HG03135 (cell line): Measurements from ENCODE around the gene ADGRG6.

Experiments used
- ATAC-seq: cut with Tn5 transposase; IDR thresholded peaks from one replicate; pipeline ENCODE4 v1.9.1; 2021; ENCODE audit warnings: mild to moderate bottlenecking, moderate library complexity; ENCODE audit not compliant: unreplicated experiment

Gene ADGRG6

GRCh38 chr6:142290851-142291250 lies 11.0 kb upstream of the ADGRG6 start:
- no peak for ATAC-seq

DNA sequence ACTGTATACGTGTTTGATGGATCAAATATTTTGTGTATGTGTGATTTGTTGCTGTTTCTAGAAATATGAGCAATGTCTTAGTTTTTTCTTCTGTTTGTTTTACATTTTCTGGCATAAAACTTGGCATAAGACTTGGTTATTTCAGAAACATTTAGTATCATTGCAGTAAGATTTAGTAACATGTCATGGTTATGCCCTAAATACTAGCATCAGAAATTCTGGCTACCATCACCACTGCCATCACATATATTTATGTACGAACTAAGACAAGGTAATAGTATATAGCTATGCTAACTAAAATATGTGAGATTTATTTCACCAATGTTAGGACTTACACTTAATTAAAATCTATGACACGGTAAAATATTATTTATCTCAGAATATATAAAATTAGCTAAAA lies 10.3 kb upstream of the ADGRG6 start:
- no peak for ATAC-seq

GRCh38 chr6:142292166-142292924 lies 9.5 kb upstream of the ADGRG6 start:
- ATAC-seq, result no peak

GRCh38 chr6:142293121-142293520 lies 8.7 kb upstream of the ADGRG6 start:
- no peak for ATAC-seq

- no peak for ATAC-seq
Measured at GRCh38 chr6:142294679-142295078, 7.1 kb upstream of the ADGRG6 start.

GRCh38 chr6:142296975-142297604 lies 4.7 kb upstream of the ADGRG6 start:
- ATAC-seq, result no peak

- ATAC-seq, result no peak
Measured at GRCh38 chr6:142297605-142297995, 4.2 kb upstream of the ADGRG6 start.

DNA sequence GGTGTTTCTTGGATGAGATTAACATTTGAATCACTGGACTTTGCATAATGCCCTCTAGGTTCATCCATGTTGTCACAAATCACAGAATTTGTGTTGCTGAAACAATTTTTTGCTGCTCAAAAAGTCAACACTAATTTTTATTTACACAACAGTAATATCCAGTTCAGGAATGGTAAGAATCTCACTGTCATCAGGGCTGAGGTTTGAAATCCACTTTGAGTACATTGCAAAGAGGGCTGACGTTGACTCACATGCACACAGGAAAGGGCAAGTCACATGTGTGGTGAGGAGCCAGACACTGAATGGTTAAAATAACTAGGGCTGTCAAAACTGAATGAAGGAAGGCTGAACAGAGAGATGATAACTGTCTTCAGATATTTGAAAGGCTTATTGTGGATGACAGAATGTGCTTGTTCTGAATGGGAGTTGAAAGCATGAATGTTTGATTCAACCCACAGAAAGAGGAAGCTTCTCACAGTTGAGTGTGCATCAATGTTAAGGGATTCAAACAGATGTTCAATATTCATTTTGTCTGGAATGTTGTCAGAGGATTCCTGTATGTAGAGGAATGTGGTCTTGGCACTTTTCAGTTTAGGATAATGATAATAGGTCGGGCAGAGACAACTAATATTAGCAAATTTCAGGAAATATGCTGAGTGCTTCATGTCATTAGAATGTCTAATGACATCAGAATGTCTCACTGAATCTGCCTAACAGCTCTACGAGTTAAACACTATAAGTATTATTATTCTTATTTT lies 3.6 kb upstream of the ADGRG6 start:
- no peak for ATAC-seq

DNA sequence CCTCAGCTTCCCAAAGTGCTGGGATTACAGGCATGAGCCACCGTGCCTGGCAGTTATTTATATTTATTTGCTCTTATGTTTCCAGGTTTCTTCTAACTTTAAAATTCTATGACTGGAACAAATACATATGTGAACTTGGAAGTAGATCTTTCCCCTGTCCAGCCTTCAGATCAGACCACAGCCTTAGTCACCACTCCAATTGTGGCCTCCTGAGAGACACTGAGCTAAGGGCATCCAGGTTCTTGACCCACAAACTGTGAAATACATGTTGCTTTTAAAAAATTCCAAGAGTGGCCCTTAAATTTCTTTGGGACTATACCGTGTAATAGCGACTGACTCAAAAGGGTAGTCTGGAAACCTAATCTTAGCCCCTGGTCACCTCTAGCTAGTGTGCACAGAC lies 1.5 kb upstream of the ADGRG6 start:
- no peak for ATAC-seq

- ATAC-seq, result no peak
Measured at GRCh38 chr6:142300758-142301650, 803 bp upstream of the ADGRG6 start.

DNA sequence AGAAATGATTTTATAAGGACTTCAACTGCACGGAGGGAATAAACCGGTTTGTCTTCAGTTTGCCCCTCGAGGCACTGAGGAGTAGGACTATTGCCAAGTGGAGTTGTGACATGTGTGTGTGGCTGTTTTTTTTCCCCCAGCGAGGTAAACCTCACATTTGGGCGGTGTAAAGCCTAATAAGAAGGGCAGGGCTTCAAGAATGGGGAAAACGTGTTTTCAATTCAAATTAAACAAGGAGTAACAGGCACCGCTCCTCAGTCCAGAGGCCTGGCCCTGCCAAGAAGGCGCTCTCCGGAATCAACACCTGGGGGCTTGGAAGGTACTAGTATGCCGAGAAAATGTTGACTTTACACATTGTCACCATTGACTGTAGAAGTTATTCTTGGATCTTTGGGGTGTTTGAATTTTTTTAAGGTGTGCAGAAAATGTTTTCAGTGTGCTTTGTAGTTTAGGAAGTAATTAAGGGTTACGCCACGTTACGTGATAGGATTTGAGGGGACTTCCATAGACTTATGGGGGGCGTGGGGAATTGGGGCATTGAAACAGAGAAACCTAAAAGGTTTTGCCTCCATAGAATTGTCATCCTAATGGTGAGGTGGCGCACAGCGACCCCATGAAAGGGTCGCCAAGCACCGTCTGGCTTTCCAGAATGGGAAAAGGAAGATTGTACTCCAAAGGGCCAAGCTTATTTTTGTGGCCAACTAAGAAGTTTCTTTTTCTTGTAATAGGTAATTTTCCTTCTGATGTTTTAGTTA lies 791 bp downstream of the ADGRG6 start:
- peak; percentile 3 for ATAC-seq

DNA sequence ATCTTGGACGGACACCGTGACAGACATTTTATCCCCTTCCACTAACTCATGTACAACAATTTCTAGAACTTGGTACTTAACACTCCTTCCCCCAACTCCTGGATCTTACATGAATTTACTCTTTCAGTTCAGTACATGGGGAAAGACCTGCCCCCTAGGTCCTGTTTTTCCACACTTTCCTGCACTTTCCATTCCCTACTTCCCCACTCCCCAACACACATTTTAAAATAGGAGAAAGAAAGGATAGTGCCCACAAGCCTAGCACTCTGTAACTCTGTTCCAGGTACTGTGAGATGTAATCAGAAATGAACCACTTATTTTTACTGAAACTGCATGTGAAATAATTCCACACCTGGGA lies 1.3 kb downstream of the ADGRG6 start:
- ATAC-seq, result no peak

- no peak for ATAC-seq
Measured at GRCh38 chr6:142304241-142304640, 2.4 kb downstream of the ADGRG6 start.

DNA sequence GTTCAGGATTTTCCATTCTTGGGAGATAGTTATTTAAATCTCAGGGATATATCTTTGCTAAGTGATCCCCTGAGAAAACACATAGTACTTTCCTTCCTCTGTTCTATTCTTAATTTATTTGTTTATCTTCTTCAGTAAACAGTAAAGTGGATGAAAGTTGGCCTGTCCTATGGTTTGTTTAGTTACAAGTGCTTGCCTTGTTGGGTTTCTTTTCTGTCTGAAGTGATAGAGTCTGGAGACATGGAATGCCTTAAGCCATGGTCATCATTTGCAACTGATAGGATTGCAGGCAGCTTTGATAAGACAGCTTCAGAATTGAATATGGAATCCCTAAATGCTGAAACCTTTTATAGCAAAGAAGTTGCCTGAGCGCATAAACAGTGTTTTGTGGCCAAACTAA lies 4.9 kb downstream of the ADGRG6 start:
- no peak for ATAC-seq

- no peak for ATAC-seq
Measured at GRCh38 chr6:142307963-142308748, 6.3 kb downstream of the ADGRG6 start.

GRCh38 chr6:142309426-142309825 lies 7.6 kb downstream of the ADGRG6 start:
- no peak for ATAC-seq

DNA sequence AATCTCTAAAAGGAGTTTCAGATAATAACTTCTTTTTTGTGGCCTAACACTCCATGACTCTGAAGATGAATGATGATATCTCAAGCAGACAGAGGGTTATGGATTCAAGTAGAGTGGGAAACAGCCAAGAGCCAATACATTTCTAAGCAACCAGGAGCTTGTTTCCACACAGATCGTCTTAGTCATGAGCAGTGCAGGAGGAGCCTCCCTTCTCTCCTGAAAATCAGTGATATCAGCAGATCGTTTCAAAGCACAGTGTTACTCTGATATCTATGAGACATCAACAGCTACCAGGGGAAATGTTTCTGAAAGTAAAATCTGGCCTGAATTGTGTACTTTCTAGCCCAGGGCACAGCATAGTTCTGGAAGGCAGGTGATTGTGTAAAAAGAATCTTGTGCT lies 11.5 kb downstream of the ADGRG6 start:
- ATAC-seq, result no peak

DNA sequence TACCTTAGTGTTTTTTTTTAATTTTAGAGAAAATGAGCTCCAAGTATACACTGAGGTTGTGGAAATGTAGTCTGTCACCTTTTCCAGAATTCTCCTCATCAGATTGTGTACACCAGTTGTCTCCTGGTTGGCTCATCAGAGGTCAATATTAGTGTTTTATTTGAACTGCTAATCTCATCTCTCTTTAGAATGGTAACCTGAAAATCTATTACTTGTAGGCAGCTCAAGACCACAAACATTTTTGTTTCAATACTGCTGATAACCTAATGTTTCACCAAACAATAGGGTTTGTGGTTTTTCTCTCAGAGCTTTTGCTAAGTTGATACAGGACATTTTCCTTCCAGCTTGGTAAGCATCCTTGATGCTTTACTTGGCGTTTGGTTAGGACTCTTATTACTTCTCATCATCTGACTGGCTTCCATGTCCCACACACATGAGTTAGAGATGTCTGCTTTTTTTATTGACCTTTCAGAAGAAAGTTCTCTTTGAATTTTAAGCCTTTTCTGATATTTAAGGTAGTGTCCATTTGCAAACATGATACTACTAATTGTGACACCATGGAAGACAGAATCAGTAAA lies 15.1 kb downstream of the ADGRG6 start:
- ATAC-seq, result no peak

DNA sequence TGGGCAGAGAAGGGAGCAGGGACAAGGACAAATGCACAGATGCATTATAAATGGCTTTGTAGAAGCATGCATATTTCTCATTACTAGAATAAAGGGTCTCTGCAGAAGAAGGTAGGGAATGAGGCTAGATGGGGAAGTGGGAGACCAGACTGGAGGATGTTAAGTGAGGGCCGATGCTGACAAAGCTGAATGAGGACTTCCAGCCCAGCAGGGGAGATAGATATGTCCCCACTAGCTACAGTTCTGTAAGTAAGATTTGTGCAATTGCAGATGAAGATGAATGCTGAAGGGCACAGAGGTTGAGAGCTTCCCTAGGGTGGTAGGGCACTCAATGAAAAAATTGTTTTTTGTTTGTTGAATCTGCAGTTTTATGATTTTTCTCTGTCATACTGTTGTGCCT lies 16.9 kb downstream of the ADGRG6 start:
- ATAC-seq, result no peak
